Epithelial cell of alveolus of lung (primary cell): Measurements from ENCODE around the gene NLRP7. TPM values are rescaled to one million over a fixed set of nuclear protein-coding genes. Genes with fewer than 3 reads are reported as not detected.

Experiments
- total RNA-seq: library from RNA; depleted of rRNA; stranded (reverse); fragments of >200 nt; gene quantifications from 2 replicates; pipeline ENCODE4 v1.2.1, GENCODE V29; 2015

Gene NLRP7
- not detected in 2 replicates for total RNA-seq

GRCh38 chr19:54947381-54947780 is at the start of gene NLRP7:
NLRP7 (minus strand) TSS chr19:54947530.

GRCh38 chr19:54905803-54906511 is 41.4 kb downstream of the NLRP7 start, which contains the start of gene NCR1:
NCR1 (plus strand) TSS chr19:54906148; CDS start chr19:54906188, 40 bp downstream.

GRCh38 chr19:54873990-54874389 is 73.3 kb downstream of the NLRP7 start, which contains the start of gene FCAR:
FCAR (plus strand) TSS chr19:54874235; CDS start chr19:54874290, 55 bp downstream.

Other genes with a start within 250 kb of the NLRP7 start
- not detected in 2 replicates for gene KIR3DL3, start 223.1 kb downstream of the NLRP7 start, total RNA-seq
- gene KIR2DL3, start 209.0 kb downstream of the NLRP7 start, total RNA-seq = not detected in 2 replicates
- gene KIR2DL1, start 177.7 kb downstream of the NLRP7 start, total RNA-seq = not detected in 2 replicates
- gene KIR2DL4, start 143.9 kb downstream of the NLRP7 start, total RNA-seq = not detected in 2 replicates
- gene KIR3DL1, start 131.1 kb downstream of the NLRP7 start, total RNA-seq = not detected in 2 replicates
- gene KIR2DS4, start 114.9 kb downstream of the NLRP7 start, total RNA-seq = not detected in 2 replicates
- gene KIR3DL2, start 97.1 kb downstream of the NLRP7 start, total RNA-seq = not detected in 2 replicates
- gene FCAR, start 73.3 kb downstream of the NLRP7 start, total RNA-seq = not detected in 2 replicates
- gene NCR1, start 41.4 kb downstream of the NLRP7 start, total RNA-seq = not detected in 2 replicates
- gene NLRP2, start 18.8 kb upstream of the NLRP7 start, total RNA-seq = 1.9 TPM in 1 of 2 replicates, not detected in the other
- not detected in 2 replicates for gene GP6, start 90.7 kb upstream of the NLRP7 start, total RNA-seq
- gene RDH13, start 115.6 kb upstream of the NLRP7 start, total RNA-seq = 9.2 and 16.6 TPM in 2 replicates
- 0.64 and 6.5 TPM in 2 replicates for gene EPS8L1, start 128.3 kb upstream of the NLRP7 start, total RNA-seq
- gene PPP1R12C, start 170.1 kb upstream of the NLRP7 start, total RNA-seq = 45.6 and 47.1 TPM in 2 replicates
- gene TNNT1, start 201.7 kb upstream of the NLRP7 start, total RNA-seq = 6.7 and 20.3 TPM in 2 replicates
- gene TNNI3, start 210.2 kb upstream of the NLRP7 start, total RNA-seq = not detected in 2 replicates
- gene DNAAF3, start 219.1 kb upstream of the NLRP7 start, total RNA-seq = 1.0 TPM in 1 of 2 replicates, not detected in the other
- 0.08 and 0.26 TPM in 2 replicates for gene SYT5, start 232.8 kb upstream of the NLRP7 start, total RNA-seq